Heart right ventricle (tissue), 16 donors: ENCODE data around the gene CD2BP2. TPM values are rescaled to one million over a fixed set of nuclear protein-coding genes. Genes with fewer than 3 reads are reported as not detected.
A peak's percentile ranks its signal among the peaks of the same experiment; 100 is the strongest.
"Not testable (repeated sequence)": the region's sequence is repeated elsewhere in the genome, so short reads cannot be mapped to it uniquely, and the experiment has no call there.

Experiments used
- ATAC-seq, 8 donors: fragments of 200-7000 bp; cut with Tn5 transposase; one replicate each; pipeline ENCODE4 v1.9.1; 2020; ENCODE audit warnings: mild to moderate bottlenecking in 8 of 8, moderate library complexity in 8 of 8, moderate number of reproducible peaks in 1 of 8
- DNase-seq, 2 donors: peaks; one replicate each; pipeline ENCODE4 v3.0.0-alpha.2; 2020
- H3K27ac ChIP-seq, 10 donors: fragments of 200-600 bp; sonication (generic) in 2 of 10; one replicate each; pipeline versions ENCODE4 v1.5.0 to v1.8.0; 2020 to 2022; ENCODE audit warnings: mild to moderate bottlenecking in 3 of 10
- H3K27me3 ChIP-seq, 7 donors: fragments of 200-600 bp; one replicate each; pipeline ENCODE4 v1.8.0; 2021 to 2022; ENCODE audit warnings: mild to moderate bottlenecking in 2 of 7
- H3K36me3 ChIP-seq, 9 donors: fragments of 200-600 bp; sonication (generic) in 1 of 9; one replicate each; pipeline versions ENCODE4 v1.5.0 to v1.8.0; 2020 to 2022; ENCODE audit warnings: mild to moderate bottlenecking in 2 of 9
- H3K4me1 ChIP-seq, 9 donors: fragments of 200-600 bp; sonication (generic) in 1 of 9; one replicate each; pipeline versions ENCODE4 v1.5.0 to v1.8.0; 2020 to 2022; ENCODE audit warnings: mild to moderate bottlenecking in 4 of 9
- H3K4me3 ChIP-seq, 10 donors: fragments of 200-600 bp; sonication (generic) in 2 of 10; one replicate each; pipeline versions ENCODE4 v1.5.0 to v1.8.0; 2020 to 2022; ENCODE audit warnings: mild to moderate bottlenecking in 7 of 10, moderate library complexity in 2 of 10
- H3K9me3 ChIP-seq, 11 donors: fragments of 200-600 bp in 10 of 11; sonication (generic) in 2 of 11; one replicate each; pipeline versions ENCODE4 v1.5.0 to v1.8.0; 2013 to 2022; ENCODE audit warnings: mild to moderate bottlenecking in 2 of 11, control low read depth in 1 of 11, moderate library complexity in 1 of 11
- WGBS, 2 donors: extraction: QIAGEN DNeasy Blood & Tissue Kit; methylation state at CpG; one replicate each; pipeline ENCODE4 v1.1.7; 2013; ENCODE audit warnings: inconsistent platforms in 1 of 2; 5-methylcytosine and 5-hydroxymethylcytosine counted together
- intact Hi-C, 10 donors: fragments of 100-400 bp; cut with DNase I; formaldehyde crosslinking; loops; one replicate each; pipeline versions ENCODE4 v1.11.1 to v1.14.2; 2022
- polyA plus RNA-seq, 2 donors: library from polyadenylated mRNA; stranded (reverse); fragments of 200-250 nt; gene quantifications; one replicate each; pipeline ENCODE4 v1.2.3, GENCODE V29; 2013
- total RNA-seq, 10 donors: library from RNA; stranded (reverse); fragmentation: NEBNext Ultra II Directional in 3 of 10; extraction: Animal tissue kit (Norgen Biotek cat#: 25700) in 3 of 10; gene quantifications; one replicate each; pipeline versions ENCODE4 v1.2.1 to v1.2.4, GENCODE V29; 2021 to 2023
- TF ChIP-seq, protein P1 (sequence below), 9 donors: fragments of 200-600 bp; sonication (generic) in 2 of 9; IDR thresholded peaks; one replicate each; pipeline versions ENCODE4 v1.5.0 to v1.8.0; 2021 to 2022; ENCODE audit warnings: antibody characterized with exemption in 9 of 9, mild to moderate bottlenecking in 5 of 9, moderate library complexity in 1 of 9
- donor health status: Arrhythmogenic right ventricular cardiomyopathy.
- donor health status: ischemic (EF 13 %, LVEDD 7.1; RV severe dilation, severe dysfunction).
- donor health status: healthy with polysubstance abuse.
- donor health status: DM: no; HTN: yes; CAD: no.
- donor health status: DM: no; HTN: no; CAD: no.
- donor health status: ischemic (EF 25% LVEDD 6.9; RV normal size, moderate dysfunction).
- donor health status: ischemic (EF 25% LVEDD 5.7; RV mildly dilated, moderate dysfunction).
- donor health status: healthy.
- donor health status: DM: yes; HTN: yes; CAD: no.
- donor health status: Ischemic cardiomyopathy.
- donor health status: ischemic (EF 35%, LVEDD 5.7; RV mildly dilated, moderate dysfunction).
- donor health status: nonischemic (EF 11% LVEDD 7.7; RV severe dilation, severe dysfunction).
- donor health status: DM: yes; HTN: yes; CAD: no.
- donor health status: PGD.
- donor health status: ischemic (EF 29% LVEDD 5.4; RV normal size, mild dysfunction).
- donor health status: nonischemic (EF 23%, LVEDD 6.1; RV moderate dilation, normal function).

The CD2BP2 gene
- total and polyA plus RNA-seq, 12 donors, result 19.9 to 48.8 (median 38.8) TPM

DNA sequence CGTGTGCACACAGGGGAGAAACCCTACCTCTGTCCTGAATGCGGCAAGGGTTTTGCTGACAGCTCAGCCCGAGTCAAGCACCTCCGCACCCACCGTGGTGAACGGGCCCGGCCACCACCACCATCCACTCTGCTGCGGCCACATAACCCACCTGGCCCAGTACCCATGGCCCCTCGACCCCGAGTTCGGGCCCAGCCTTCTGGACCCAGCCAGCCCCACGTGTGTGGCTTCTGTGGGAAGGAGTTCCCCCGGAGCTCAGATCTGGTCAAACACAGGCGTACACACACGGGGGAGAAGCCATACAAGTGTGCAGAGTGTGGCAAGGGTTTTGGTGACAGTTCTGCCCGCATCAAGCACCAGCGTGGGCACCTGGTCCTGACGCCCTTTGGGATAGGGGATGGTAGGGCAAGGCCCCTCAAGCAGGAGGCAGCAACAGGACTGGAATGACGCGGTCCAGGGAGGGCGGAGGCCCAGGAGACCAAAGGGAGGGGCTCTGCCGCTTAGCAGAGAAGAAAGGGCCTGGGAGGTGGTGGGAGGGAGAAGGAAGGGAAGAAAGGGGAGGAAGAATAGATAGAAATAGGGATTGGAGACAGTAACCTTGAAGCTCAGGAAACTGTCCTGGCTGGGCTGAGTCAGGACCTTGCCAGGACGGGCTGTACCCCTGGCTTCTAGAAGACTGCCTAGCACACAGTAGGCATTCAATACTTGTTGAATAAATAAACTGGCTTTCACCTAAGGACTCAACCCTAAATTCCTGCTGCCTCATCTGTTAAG lies 43.7 kb upstream of the CD2BP2 start:
- intact Hi-C loops, result loop anchor here in 1 of 10 donors (5.0 kb wide), 1 partner anchor 42 kb away; the partner anchor contains the start of gene CD2BP2
- TF ChIP-seq, protein P1, sequence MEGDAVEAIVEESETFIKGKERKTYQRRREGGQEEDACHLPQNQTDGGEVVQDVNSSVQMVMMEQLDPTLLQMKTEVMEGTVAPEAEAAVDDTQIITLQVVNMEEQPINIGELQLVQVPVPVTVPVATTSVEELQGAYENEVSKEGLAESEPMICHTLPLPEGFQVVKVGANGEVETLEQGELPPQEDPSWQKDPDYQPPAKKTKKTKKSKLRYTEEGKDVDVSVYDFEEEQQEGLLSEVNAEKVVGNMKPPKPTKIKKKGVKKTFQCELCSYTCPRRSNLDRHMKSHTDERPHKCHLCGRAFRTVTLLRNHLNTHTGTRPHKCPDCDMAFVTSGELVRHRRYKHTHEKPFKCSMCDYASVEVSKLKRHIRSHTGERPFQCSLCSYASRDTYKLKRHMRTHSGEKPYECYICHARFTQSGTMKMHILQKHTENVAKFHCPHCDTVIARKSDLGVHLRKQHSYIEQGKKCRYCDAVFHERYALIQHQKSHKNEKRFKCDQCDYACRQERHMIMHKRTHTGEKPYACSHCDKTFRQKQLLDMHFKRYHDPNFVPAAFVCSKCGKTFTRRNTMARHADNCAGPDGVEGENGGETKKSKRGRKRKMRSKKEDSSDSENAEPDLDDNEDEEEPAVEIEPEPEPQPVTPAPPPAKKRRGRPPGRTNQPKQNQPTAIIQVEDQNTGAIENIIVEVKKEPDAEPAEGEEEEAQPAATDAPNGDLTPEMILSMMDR (IDR thresholded peaks at IDR 0.05), result no peak
- H3K27ac ChIP-seq, result peak overlapping the region in 7 of 10 donors; percentile 85 to 96 (median 91)
- H3K27me3 ChIP-seq, result no peaks in the 10 kb centered on the region
- no peak for DNase-seq
- H3K4me1 ChIP-seq, result peaks cover 4 to 39% (median 33%) of the 10 kb centered on the region in 9 donors
- no peaks in the 10 kb centered on the region for H3K9me3 ChIP-seq
- H3K36me3 ChIP-seq, result peaks cover 0 to 19% (median 7%) of the 10 kb centered on the region in 9 donors
- 82 to 83% methylated on average over 23 of the region's 23 CpGs for WGBS, 2 donors
- H3K4me3 ChIP-seq, result no peak overlapping the region
- no peak for ATAC-seq

GRCh38 chr16:30397776-30398660 lies 42.9 kb upstream of the CD2BP2 start:
- no peak for ATAC-seq
- TF ChIP-seq, protein P1 (IDR thresholded peaks at IDR 0.05), result no peak
- H3K27me3 ChIP-seq, result no peaks in the 10 kb centered on the region
- DNase-seq, result no peak
- no peaks in the 10 kb centered on the region for H3K9me3 ChIP-seq
- no peak overlapping the region for H3K27ac ChIP-seq
- 94 to 95% methylated on average over 42 of the region's 42 CpGs for WGBS, 2 donors
- intact Hi-C loops, result loop anchor here in 1 of 10 donors (5.0 kb wide), 1 partner anchor 41 kb away; the partner anchor contains the start of gene CD2BP2
- no peak overlapping the region for H3K4me3 ChIP-seq
- H3K4me1 ChIP-seq, result peaks cover 4 to 41% (median 33%) of the 10 kb centered on the region in 9 donors
- peaks cover 0 to 19% (median 7%) of the 10 kb centered on the region in 9 donors for H3K36me3 ChIP-seq

- DNase-seq (no peak), ATAC-seq (no peak)
- Histone ChIP-seq H3K27ac (no peak overlapping the region), H3K4me1 (peaks cover 4 to 41% (median 33%) of the 10 kb centered on the region in 9 donors), H3K27me3 (no peaks in the 10 kb centered on the region), H3K36me3 (peaks cover 0 to 19% (median 7%) of the 10 kb centered on the region in 9 donors), H3K9me3 (no peaks in the 10 kb centered on the region), H3K4me3 (no peak overlapping the region)
- intact Hi-C loops, result loop anchor here in 1 of 10 donors (5.0 kb wide), 1 partner anchor 40 kb away; the partner anchor contains the start of gene CD2BP2
- TF ChIP-seq, protein P1 (IDR thresholded peaks at IDR 0.05), result no peak
- 58 to 66% methylated on average over 4 of the region's 4 CpGs for WGBS, 2 donors
Observed at GRCh38 chr16:30397056-30397455, 41.9 kb upstream of the CD2BP2 start.

GRCh38 chr16:30396627-30397026 lies 41.5 kb upstream of the CD2BP2 start:
- H3K9me3 ChIP-seq, H3K27ac ChIP-seq, H3K27me3 ChIP-seq, ATAC-seq, DNase-seq: not testable (repeated sequence)
- Histone ChIP-seq H3K36me3 (peaks cover 0 to 19% (median 7%) of the 10 kb centered on the region in 9 donors), H3K4me3 (peak overlapping the region in 4 of 10 donors; percentile 80 to 98 (median 86)), H3K4me1 (peaks cover 4 to 41% (median 33%) of the 10 kb centered on the region in 9 donors)
- WGBS, 2 donors, result 80 to 83% methylated on average over 4 of the region's 4 CpGs
- intact Hi-C loops, result loop anchor here in 1 of 10 donors (5.0 kb wide), 1 partner anchor 39 kb away; the partner anchor contains the start of gene CD2BP2
